H7 (cell line): ENCODE results near the gene PIGP. TPM values are rescaled to one million over a fixed set of nuclear protein-coding genes. Genes with fewer than 3 reads are reported as not detected.
"Not testable (repeated sequence)": the region's sequence is repeated elsewhere in the genome, so short reads cannot be mapped to it uniquely, and the experiment has no call there.

ENCODE experiments used
- DNase-seq: peaks from one replicate; pipeline ENCODE4 v3.0.0; 2012
- H3K27me3 ChIP-seq: 2 replicates; pipeline ENCODE4 v1.6.0; 2011; ENCODE audit warnings: mild to moderate bottlenecking, low read length; ENCODE audit not compliant: control insufficient read depth, insufficient read depth
- H3K36me3 ChIP-seq: replicated peaks from 2 replicates; pipeline ENCODE4 v1.5.1; 2011; ENCODE audit warnings: low read length; ENCODE audit not compliant: control insufficient read depth, insufficient read depth
- H3K4me3 ChIP-seq: 2 replicates; pipeline ENCODE4 v1.5.1; 2011; ENCODE audit warnings: low read depth, mild to moderate bottlenecking, control low read depth, low read length, moderate library complexity; ENCODE audit not compliant: insufficient read depth
- total RNA-seq: library from RNA; depleted of rRNA; stranded (reverse); fragments of >200 nt; shearing (Covaris generic); gene quantifications from 2 replicates; pipeline ENCODE4 v1.2.3, GENCODE V29; 2014; rRNA removed

The PIGP gene
- total RNA-seq = 7.9 and 10.0 TPM in 2 replicates

GRCh38 chr21:37072988-37073416, at the start of gene PIGP, which contains the start of gene TTC3:
TSS of gene PIGP (minus strand) at chr21:37073071. CDS start at chr21:37072515, 556 bp downstream.
TSS of gene TTC3 (plus strand) at chr21:37073254. CDS start at chr21:37087258, 14,004 bp downstream.
- peak; percentile 97 for DNase-seq
- H3K27me3 ChIP-seq = peaks cover 28% of the 10 kb centered on the region
- no peaks in the 10 kb centered on the region; the same call in 1 of the 2 replicates for H3K36me3 ChIP-seq
- H3K4me3 ChIP-seq = peak within 1 kb of the TSS; percentile 85

- Histone ChIP-seq H3K4me3 (no peak overlapping the region), H3K36me3 (no peaks in the 10 kb centered on the region), H3K27me3 (no peaks in the 10 kb centered on the region)
- DNase-seq = peak; percentile 54
Measured at GRCh38 chr21:37119421-37120218, 46.7 kb upstream of the PIGP start.

GRCh38 chr21:37118187-37118826, 45.4 kb upstream of the PIGP start:
- H3K36me3 ChIP-seq = no peaks in the 10 kb centered on the region
- H3K27me3 ChIP-seq = no peaks in the 10 kb centered on the region
- no peak overlapping the region for H3K4me3 ChIP-seq
- DNase-seq = no peak

GRCh38 chr21:37117204-37117603, 44.3 kb upstream of the PIGP start:
- DNase-seq = no peak
- H3K4me3 ChIP-seq = no peak overlapping the region
- H3K36me3 ChIP-seq = no peaks in the 10 kb centered on the region
- H3K27me3 ChIP-seq = no peaks in the 10 kb centered on the region

- DNase-seq, H3K4me3 ChIP-seq, H3K36me3 ChIP-seq, H3K27me3 ChIP-seq: not testable (repeated sequence)
Measured at GRCh38 chr21:37116459-37116858, 43.6 kb upstream of the PIGP start.

GRCh38 chr21:37114301-37114700, 41.4 kb upstream of the PIGP start:
- H3K27me3 ChIP-seq, H3K36me3 ChIP-seq, H3K4me3 ChIP-seq, DNase-seq: not testable (repeated sequence)

GRCh38 chr21:37111029-37111428, 38.2 kb upstream of the PIGP start:
- H3K36me3 ChIP-seq, H3K4me3 ChIP-seq, H3K27me3 ChIP-seq, DNase-seq: not testable (repeated sequence)

- Histone ChIP-seq H3K27me3 (no peaks in the 10 kb centered on the region), H3K36me3 (no peaks in the 10 kb centered on the region), H3K4me3 (no peak overlapping the region)
- no peak for DNase-seq
Measured at GRCh38 chr21:37106998-37107397, 34.1 kb upstream of the PIGP start.

GRCh38 chr21:37102746-37103145, 29.9 kb upstream of the PIGP start:
- H3K36me3 ChIP-seq, H3K27me3 ChIP-seq: not testable (repeated sequence)

GRCh38 chr21:37101384-37101783, 28.5 kb upstream of the PIGP start:
- no peak overlapping the region for H3K4me3 ChIP-seq
- no peaks in the 10 kb centered on the region for H3K36me3 ChIP-seq
- H3K27me3 ChIP-seq = no peaks in the 10 kb centered on the region
- DNase-seq = no peak

More at GRCh38 chr21:37102746-37103145, 29.9 kb upstream of the PIGP start:
- not testable (repeated sequence) for DNase-seq, H3K4me3 ChIP-seq

GRCh38 chr21:37100316-37100715, 27.4 kb upstream of the PIGP start:
- Histone ChIP-seq H3K36me3 (no peaks in the 10 kb centered on the region), H3K4me3 (no peak overlapping the region), H3K27me3 (no peaks in the 10 kb centered on the region)
- no peak for DNase-seq

GRCh38 chr21:37098751-37099150, 25.9 kb upstream of the PIGP start:
- DNase-seq = no peak
- no peaks in the 10 kb centered on the region for H3K27me3 ChIP-seq

GRCh38 chr21:37095821-37096220, 22.9 kb upstream of the PIGP start:
- H3K36me3 ChIP-seq = no peaks in the 10 kb centered on the region

More at GRCh38 chr21:37098751-37099150, 25.9 kb upstream of the PIGP start:
- Histone ChIP-seq H3K36me3 (no peaks in the 10 kb centered on the region), H3K4me3 (no peak overlapping the region)

GRCh38 chr21:37093977-37094376, 21.1 kb upstream of the PIGP start:
- Histone ChIP-seq H3K4me3 (no peak overlapping the region), H3K27me3 (no peaks in the 10 kb centered on the region), H3K36me3 (no peaks in the 10 kb centered on the region)
- DNase-seq = no peak

More at GRCh38 chr21:37095821-37096220, 22.9 kb upstream of the PIGP start:
- Histone ChIP-seq H3K4me3 (no peak overlapping the region), H3K27me3 (no peaks in the 10 kb centered on the region)
- no peak for DNase-seq

- Histone ChIP-seq H3K27me3 (no peaks in the 10 kb centered on the region), H3K4me3 (no peak overlapping the region), H3K36me3 (no peaks in the 10 kb centered on the region)
- no peak for DNase-seq
Measured at GRCh38 chr21:37088186-37088735, 15.4 kb upstream of the PIGP start.
